ENCODE results near the gene SMAD4. TPM values are rescaled to one million over a fixed set of nuclear protein-coding genes. Genes with fewer than 3 reads are reported as not detected.
"Not testable (repeated sequence)": the region's sequence is repeated elsewhere in the genome, so short reads cannot be mapped to it uniquely, and the experiment has no call there.

Gene SMAD4
- total RNA-seq, 1 donor from 2014 or later, result 80.2 TPM

DNA sequence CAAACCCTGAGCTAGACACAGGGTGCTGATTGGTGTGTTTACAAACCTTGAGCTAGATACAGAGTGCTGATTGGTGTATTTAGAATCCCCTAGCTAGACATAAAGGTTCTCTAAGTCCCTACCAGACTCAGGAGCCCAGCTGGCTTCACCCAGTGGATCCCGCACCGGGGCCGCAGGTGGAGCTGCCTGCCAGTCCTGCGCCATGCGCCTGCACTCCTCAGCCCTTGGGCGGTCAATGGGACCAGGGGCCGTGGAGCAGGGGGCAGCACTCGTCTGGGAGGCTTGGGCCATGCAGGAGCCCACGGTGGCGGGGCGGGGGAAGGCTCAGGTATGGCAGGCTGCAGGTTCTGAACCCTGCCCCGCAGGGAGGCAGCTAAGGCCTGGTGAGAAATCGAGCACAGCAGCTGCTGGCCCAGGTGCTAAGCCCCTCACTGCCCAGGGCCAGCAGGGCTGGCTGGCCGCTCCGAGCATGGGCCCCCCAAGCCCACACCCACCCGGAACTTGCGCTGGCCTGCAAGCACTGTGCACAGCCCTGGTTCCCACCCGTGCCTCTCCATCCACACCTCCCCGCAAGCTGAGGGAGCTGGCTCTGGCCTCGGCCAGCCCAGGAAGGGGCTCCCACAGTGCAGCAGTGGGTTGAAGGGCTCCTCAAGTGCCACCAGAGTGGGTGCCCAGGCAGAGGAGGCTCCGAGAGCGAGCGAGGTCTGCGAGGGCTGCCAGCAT, 81.8 kb downstream of the SMAD4 start:
- DNase-seq, result not testable (repeated sequence)

- DNase-seq, result not testable (repeated sequence)
Observed at GRCh38 chr18:51116996-51117395, 87.0 kb downstream of the SMAD4 start.

DNA sequence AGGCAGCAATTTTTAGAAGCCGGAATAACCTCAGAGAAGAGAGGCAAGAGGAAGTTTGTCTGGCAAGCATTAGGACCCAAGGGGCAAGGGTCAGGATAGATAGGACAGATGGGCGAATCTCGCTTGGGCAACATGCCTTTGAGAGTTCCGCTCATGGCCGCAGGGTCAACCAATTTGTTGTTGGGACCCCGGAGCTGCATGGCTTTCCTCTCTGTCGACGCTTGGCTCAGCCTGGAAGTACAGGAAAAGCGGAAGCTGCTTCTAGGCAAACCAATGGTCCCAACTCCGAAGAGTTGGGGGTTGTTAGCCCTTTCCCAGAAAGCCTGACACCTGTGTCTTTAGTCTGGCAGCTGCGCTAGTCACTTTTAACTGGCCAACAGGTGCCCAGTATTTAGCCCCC, 89.5 kb downstream of the SMAD4 start:
- not testable (repeated sequence) for DNase-seq

GRCh38 chr18:51119976-51120375, 90.0 kb downstream of the SMAD4 start:
- not testable (repeated sequence) for DNase-seq

DNA sequence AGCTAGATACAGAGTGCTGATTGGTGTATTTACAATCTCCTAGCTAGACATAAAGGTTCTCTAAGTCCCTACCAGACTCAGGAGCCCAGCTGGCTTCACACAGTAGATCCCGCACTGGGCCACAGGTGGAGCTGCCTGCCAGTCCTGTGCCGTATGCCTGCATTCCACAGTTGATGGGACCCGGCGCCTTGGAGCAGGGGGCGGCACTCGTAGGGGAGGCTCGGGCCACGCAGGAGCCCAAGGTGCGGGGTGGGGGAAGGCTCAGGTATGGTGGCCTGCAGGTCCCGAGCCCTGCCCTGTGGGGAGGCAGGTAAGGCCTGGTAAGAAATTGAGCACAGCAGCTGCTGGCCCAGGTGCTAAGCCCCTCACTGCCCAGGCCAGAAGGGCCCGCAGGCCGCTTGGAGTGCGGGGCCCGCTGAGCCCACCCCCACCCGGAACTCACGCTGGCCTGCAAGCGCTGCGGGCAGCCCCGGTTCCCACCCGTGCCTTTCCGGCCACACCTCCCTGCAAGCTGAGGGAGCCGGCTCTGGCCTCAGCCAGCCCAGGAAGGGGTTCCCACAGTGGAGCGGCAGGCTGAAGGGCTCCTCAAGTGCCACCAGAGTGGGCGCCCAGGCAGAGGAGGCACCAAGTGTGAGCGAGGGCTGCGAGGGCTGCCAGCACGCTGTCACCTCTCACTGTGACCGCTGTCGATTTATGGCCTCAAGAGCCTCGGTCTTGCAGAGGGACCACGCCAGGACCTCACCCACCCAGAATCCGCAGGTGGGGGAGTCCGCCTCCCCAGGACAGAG, 91.0 kb downstream of the SMAD4 start:
- DNase-seq, result no peak

GRCh38 chr18:51121597-51121857, 91.5 kb downstream of the SMAD4 start:
- DNase-seq, result no peak

DNA sequence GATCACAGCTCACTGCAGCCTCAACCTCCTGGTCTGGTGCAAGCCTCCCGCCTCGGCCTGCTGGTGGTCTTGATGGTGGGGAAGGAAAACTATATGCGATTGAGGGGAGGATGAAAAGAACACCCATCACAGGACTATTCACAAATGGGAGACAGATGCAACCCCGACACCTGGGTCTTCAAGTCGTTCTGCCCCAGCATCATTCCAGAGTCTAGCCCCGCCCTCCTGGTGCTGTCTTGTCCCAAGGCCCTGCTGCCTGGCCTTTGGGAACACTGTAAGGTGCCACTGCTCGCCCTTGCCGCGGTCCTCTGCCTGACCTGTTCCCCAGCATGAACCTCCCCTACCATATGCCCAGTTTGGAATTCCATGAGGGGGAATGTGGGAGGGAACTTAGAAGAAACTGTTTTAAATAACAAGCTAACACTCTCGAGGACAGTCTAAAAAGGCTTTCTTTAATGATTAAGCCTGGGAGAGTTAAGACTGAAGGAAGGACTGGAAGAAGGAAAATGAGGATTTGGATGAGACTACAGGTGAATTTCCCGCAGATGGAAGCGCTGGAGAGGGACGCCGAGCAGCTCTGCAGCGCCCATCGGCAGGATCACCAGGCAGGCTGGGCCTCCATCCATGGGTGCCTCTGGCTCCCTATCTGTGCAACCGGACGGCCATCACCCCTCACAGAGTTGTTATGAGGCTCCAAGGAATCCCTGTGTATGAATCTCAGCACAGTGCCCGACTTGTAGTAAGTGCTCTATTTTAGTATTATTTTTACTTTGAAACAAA, 92.4 kb downstream of the SMAD4 start:
- no peak for DNase-seq

GRCh38 chr18:51123046-51123395, 93.0 kb downstream of the SMAD4 start:
- no peak for DNase-seq

DNA sequence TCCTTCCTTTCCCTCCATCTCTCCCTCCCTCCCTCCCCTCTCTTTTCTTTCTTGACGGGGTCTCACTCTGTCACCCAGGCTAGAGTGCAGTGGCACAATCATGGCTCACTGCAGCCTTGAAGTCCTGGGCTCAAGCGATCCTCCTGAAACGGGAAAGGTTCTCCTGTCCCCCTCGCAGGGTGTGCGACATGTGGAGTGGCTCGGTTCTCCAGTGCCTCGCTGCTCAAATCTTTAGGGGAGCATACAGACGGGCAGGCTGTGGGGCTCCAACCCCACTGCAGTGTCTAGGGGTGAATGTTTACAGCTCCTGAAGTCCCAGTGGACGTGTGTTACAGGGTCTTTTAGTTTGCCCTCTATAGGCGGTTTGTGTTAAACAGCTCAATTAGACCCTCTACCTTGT, 93.5 kb downstream of the SMAD4 start:
- no peak for DNase-seq

DNA sequence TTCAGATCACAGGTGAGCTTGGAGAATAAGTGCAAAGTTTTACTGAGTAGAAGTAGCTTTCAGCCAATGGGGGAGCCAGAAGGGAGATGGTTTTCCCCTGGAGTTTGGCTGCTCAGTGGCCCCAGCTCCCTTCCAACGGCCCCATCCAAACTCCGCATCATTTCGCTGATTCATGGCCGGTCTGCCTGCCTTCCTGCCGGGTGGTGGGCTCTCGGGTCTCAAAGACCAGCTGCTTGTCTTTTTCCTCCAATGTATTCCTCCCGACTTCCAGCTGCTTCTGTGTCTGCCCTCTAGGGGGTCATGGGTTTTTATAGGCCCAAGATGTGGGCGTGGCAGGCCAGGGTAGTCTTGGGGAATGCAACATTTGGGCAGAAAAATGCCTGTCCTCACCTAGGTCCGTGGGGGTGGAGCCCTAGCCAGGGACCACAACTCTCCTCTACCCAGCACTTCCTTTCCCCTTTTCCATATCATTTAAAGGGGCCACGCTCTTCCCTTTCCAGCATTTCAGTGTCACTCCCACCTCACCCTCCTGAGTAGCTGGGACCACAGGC, 94.0 kb downstream of the SMAD4 start:
- no peak for DNase-seq

- no peak for DNase-seq
Observed at GRCh38 chr18:51125976-51126375, 96.0 kb downstream of the SMAD4 start.

- no peak for DNase-seq
Observed at GRCh38 chr18:51127664-51128063, 97.7 kb downstream of the SMAD4 start.

- DNase-seq, result no peak
Observed at GRCh38 chr18:51128533-51128932, 98.5 kb downstream of the SMAD4 start.

GRCh38 chr18:51132256-51132935, 102.4 kb downstream of the SMAD4 start:
- DNase-seq, result no peak

DNA sequence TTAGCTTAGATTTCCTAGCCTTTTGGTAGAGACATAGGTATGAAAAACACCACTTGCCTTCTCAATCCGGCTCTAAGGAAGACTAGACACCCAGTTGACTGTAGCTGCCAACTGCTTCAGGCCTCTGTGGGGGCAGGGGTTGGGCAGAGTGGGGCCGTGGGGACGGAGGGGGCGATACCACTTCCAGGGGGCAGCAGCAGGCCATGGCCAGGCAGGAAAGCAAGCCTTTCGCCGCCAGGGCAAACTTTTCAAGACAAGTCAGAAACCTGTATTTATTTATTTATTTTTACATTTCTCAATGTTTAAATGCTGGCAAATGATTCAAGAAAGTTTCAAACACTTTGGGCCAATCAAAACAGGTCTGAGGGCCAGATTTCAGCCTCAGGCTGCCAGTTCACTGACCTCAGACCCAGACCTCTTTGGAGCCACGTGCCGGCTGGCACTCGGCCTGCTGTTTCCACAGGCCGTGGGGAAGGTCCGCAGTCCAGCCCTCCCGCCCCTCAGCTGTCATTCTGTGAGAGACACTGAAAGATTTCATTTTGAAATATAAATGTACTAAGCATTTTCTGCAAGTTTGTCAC, 103.7 kb downstream of the SMAD4 start:
- no peak for DNase-seq

Other genes starting within 250 kb of the SMAD4 start
- 0.94 TPM for gene MRO, start 210.2 kb upstream of the SMAD4 start, total RNA-seq
- 142 TPM for gene ME2, start 151.1 kb upstream of the SMAD4 start, total RNA-seq
- gene ELAC1, start 62.2 kb upstream of the SMAD4 start, total RNA-seq, result 7.2 TPM
- gene MEX3C, start 167.5 kb downstream of the SMAD4 start, total RNA-seq, result 104 TPM

Measured in occipital lobe (tissue), 2 donors.